GM19372 (cell line): ENCODE measurements around the gene BCAS3.

ENCODE experiments used
- ATAC-seq: cut with Tn5 transposase; IDR thresholded peaks from one replicate; pipeline ENCODE4 v1.9.1; 2021; ENCODE audit warnings: mild to moderate bottlenecking, low read depth, moderate library complexity; ENCODE audit not compliant: unreplicated experiment

The BCAS3 gene

GRCh38 chr17:61175298-61176142, 497.9 kb downstream of the BCAS3 start:
- ATAC-seq = no peak

DNA sequence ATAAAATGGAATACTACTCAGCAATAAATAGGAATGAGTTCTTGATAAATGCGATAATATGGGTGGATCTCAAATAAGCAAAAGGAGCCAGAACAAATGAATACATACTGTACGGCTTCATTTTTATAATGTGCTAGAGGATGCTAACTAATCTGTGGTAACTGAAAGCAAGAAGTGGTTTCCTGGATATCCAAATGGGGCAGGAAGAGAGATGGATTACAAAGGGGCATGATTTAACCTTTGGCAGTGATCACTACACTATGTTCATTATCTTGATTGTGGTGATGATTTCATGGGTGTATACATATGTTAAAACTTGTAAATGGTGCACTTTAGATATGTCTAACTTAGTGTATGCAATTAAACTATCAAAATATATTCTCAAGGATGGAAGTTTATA, 499.7 kb downstream of the BCAS3 start:
- ATAC-seq = no peak

- ATAC-seq = no peak
Measured at GRCh38 chr17:61178284-61178683, 500.6 kb downstream of the BCAS3 start.

DNA sequence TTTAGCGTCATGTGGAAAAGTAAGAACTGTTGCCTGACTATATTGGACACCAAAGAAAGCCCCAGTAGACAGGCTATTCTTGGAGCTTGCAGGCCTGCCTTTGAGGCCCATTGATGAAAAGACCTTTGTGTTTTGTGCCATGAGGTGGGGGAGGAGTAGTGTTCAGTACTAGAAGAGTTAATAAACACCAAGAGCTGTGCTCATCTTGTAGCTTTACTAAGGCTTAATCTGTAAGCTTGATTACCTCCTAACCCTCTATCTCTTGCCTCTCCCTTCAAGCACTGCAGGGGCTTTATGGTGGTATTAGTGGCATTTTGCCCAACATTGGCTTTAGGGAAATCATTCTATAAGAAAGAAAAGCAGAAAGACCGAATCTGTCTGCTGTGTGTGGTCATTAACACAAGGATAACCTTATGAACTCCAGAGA, 501.7 kb downstream of the BCAS3 start:
- no peak for ATAC-seq

DNA sequence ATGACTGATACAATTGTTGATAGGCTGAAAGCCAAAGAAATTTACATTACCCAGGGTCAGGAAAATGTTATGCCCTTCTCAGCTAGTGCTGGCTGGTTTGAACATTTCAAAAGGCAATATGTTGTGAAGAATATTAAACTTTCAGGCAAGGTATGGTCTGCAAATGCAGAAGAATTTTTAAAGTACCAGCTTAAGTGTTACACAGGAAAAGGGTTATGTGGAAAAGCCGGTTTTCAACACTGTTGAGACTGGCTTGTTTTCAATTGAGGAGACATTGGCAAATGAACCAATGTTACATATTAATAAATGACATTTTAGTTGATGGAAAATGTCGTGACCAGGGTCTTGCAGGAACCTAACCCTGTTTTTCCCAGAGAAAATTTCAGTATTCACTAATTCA, 506.1 kb downstream of the BCAS3 start:
- ATAC-seq = no peak

- no peak for ATAC-seq
Measured at GRCh38 chr17:61185385-61185784, 507.7 kb downstream of the BCAS3 start.

GRCh38 chr17:61187038-61187437, 509.4 kb downstream of the BCAS3 start:
- ATAC-seq = no peak

DNA sequence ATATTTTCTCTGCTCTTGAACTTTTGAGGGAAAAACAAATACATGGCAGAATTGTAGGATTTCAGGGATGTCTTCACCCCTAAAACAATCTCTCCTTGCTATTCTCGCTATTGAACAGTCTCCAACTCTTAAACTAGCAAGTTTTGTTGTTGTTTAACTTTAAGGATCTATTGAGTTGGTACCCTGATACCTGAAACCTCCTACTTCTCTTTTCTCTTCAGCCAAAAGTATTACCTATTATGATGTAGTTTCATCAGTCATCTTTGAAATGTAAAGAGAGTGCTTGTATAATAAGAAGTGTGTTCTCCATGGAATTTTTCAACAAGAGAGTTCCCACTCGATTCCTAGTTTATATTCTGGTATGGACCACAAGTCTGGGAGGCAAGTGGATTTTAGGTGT, 510.4 kb downstream of the BCAS3 start:
- ATAC-seq = no peak

DNA sequence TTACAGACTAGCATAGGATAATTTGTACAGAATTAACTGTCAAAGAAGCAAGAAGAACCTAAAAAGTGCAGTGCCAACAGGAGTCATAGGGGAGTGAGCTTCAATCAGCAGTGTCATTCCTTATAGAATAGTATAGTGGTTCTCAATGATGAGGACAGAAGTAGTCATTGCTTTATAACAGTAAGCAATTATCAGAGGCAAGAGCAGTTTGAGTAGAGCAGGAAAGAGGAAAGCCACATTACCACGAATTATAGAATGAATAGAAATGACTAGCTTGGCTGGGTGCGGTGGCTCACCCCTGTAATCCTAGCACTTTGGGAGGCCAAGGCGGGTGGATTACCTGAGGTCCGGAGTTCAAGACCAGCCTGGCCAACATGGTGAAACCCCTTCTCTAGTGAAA, 512.3 kb downstream of the BCAS3 start:
- ATAC-seq = no peak

DNA sequence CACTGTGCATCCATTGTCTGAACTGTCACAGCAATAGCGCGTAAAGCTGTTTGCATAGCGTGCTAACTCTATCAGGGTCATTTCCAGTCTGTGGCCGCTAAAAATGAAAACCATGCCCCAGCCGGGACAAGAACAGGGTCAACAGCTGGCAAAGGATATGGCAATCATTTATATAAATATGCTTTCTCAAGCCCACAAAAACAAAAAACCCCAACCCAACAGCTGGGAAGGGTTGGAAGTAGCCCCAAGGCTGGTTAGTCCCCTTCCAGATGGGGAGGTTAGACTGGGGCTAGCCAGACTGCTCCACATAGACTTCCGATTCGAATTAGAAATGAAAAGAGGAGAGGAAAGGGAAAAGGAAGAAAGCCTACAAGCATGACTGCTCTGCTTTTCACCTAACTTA, 518.7 kb downstream of the BCAS3 start:
- no peak for ATAC-seq

- no peak for ATAC-seq
Measured at GRCh38 chr17:61196799-61197198, 519.1 kb downstream of the BCAS3 start.

- ATAC-seq = no peak
Measured at GRCh38 chr17:61199431-61200338, 522.0 kb downstream of the BCAS3 start.

DNA sequence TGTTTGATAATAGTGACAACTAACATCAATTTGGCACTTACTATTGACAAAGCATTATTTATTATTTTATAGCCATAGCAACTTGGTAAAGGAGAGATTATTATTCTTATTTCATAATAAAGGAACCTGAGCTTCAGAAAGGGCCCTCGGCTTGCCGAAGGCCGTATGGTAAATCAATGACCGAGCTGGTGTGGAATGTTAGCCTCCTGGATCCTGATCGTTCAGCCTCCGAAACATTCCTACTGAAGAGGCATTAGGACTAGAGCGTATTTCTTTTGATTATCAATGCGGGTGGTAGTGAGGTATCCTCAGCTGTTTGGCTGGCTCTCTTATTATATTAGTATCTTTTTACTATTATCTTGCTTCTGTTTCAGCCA, 522.7 kb downstream of the BCAS3 start:
- no peak for ATAC-seq

DNA sequence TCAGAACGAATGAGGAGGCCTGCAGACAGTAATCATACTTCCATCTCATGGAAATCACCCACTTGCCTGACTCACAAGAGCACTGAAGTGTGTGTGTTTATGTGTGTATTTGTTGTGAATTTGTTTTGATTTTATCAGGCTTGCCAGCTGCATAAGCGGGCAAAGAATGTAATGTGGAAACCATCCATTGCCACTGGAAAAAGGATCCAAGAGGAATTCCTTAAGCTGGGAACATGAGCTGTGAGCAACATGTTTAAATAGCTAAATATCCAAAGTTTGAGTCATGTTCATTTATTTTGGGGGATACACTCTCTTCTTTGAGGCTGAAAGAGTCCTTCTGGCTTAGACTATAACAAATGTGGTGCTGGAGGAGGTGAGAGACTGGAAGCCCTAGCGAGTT, 523.6 kb downstream of the BCAS3 start:
- ATAC-seq = no peak

GRCh38 chr17:61202564-61202963, 524.9 kb downstream of the BCAS3 start:
- ATAC-seq = no peak

GRCh38 chr17:61203671-61204131, 526.0 kb downstream of the BCAS3 start:
- no peak for ATAC-seq

- ATAC-seq = no peak
Measured at GRCh38 chr17:61204456-61204855, 526.8 kb downstream of the BCAS3 start.

DNA sequence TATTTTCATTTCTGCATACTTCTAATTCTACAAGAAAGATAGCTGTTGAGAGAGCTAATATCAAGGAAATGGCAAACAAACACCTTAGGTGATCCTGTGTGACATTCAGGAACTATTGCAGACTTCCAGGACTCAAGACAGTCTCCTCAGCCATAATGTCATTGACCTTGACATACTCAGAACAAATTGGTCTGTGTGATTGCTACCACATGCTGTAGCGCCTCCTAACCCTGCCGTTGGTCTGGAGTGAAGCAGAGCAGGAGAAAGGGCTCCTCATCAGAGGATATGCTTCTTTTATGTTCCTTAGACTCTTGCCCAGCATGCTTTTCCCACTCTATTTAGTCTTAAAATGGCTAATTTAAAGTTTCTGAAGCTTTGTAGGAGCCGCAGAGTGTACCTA, 527.8 kb downstream of the BCAS3 start:
- no peak for ATAC-seq

DNA sequence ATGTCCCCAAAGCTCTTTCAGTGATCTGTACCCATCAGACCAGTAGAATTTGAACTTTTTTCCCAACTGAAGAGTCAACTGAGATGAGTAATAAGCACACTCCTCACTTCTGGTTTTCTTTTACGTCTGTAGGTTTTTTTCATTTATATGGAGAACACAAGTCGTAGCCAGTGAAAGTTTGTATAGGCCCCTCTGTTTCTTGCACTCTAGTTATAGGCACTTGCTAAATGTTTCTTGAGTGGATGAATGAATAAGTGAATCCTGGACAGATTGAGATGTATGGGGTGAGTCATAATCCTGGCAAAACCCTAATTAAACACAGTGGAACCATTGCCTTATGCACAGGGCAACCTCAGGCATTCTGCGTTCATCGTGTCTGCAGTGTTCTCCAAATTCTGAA, 528.3 kb downstream of the BCAS3 start:
- no peak for ATAC-seq

DNA sequence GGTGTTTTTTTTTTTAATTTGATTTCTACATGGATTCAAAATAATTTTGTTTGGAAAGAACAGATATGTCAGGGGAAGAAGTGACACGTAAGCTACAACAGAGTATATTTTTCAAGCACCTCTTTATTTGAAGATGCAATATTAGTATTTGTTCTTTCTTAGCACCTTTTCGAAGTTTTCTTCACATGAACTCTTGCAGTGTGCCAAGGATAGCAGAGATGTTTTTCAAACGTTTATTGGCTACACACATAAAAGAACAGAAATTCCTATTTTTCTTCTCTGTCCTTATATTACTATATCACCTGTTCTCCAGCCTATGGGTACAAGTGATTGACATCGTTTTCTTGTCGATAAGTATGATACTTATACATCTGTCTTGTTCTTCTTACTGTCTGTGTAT, 529.3 kb downstream of the BCAS3 start:
- ATAC-seq = no peak

DNA sequence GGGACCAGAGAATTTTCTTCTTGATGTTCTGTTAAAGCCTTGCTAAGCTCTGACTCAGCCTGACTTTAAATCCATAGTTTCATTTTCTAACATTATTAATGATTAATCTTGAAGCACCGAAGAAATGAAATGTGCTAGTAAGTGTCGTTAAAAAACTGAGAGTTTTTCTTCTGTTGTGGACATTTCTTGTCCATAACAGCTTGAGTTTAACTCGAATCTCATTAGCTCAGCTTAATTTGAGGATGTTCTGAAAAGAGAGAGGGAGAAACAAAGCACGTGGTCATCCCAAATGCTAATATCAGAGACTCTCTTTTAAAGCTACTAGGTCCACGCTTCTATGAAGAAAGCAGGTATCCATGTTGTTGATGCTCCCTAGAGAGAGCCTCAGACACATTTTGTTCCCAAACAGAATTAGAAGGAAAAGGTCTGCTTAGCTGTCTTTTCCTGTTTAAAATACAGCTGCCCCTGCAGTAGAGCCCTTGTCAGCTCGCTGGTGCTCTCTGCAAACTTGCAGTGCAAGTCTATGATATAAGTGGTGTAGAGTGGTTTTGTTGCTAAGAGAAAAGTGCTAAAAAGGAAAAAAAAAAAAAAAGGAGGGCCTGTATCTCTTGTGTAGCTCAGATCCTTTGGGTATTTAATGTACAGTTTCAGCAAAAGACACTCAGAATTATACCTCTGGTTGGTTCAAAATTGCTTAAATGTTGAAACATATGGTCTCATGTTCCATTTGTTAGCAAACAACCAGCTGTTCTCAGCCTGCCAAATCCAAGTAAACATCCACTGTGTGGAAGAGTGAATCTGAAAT, 530.9 kb downstream of the BCAS3 start:
- no peak for ATAC-seq
